Body of pancreas (tissue), 4 donors: ENCODE data around the gene RIMS4.

ENCODE experiments used
- CTCF ChIP-seq, 7 experiments: fragments of 450-650 bp in 4 of 7; fragments of 200-600 bp in 3 of 7; sonication (generic) in 3 of 7; IDR thresholded peaks; one replicate each; pipeline ENCODE4 v1.5.1; 2016 to 2019; ENCODE audit warnings: antibody characterized with exemption in 7 of 7
- POLR2A ChIP-seq, 3 donors: fragments of 450-650 bp; IDR thresholded peaks; one replicate each; pipeline ENCODE4 v1.6.1; 2016; ENCODE audit warnings: antibody characterized with exemption in 3 of 3, mild to moderate bottlenecking in 2 of 3

DNA sequence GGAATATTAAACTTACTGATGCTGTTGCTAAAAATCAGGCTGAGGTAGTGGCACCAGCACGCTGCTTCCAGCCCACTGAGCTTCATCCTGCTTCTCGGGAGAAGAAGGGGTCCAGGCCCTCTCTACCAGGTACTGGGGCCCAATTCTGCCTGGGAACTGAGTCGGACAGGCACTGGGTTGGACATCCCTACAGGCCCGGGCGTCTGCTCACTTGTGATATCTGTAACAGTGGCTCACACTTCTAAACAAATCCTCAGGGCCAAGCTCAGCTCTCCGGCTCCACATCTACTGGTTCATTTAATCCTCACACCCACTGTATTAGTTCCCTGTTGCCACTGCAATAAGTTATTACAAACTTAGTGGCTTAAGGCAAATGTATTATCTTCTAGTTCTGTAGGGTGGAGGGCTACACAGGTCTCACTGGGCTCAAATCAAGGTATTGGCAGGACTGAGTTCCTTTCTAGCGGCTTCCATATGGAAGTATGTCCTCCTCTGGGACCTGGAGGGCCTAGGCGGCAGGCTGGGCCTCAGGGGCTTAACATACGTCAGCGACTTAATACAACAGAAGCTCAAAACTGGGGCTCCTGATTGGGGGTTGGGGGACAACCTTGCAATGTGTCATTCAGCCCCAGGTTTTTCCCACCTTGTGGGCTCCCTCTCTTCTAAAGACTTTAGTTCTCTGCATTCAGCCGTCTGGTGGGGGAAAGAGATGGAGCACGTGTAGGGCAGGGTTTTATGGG is 66.3 kb downstream of the RIMS4 start:
- TF ChIP-seq POLR2A (IDR thresholded peaks at IDR 0.05): no peak
- TF ChIP-seq CTCF (IDR thresholded peaks at IDR 0.05): no peak
